ENCODE data around the gene HORMAD2.
A peak's percentile ranks its signal among the peaks of the same experiment; 100 is the strongest.

HORMAD2 gene

GRCh38 chr22:30217698-30218560 lies 137.7 kb downstream of the HORMAD2 start (continued):
- TF ChIP-seq ZNF350 (tag by site-specific recombination; IDR thresholded peaks at IDR 0.05) (no peak), GLI2 (tag by site-specific recombination; IDR thresholded peaks at IDR 0.05; ENCODE audit: borderline replicate concordance, low read depth) (no peak), ZNF544 (tag by site-specific recombination; IDR thresholded peaks at IDR 0.05) (no peak), ZNF555 (tag by site-specific recombination; conservative IDR thresholded peaks at IDR 0.05) (no peak), GLIS1 (tag by site-specific recombination; IDR thresholded peaks at IDR 0.05) (no peak), HOXD13 (CRISPR knock-in tag; IDR thresholded peaks at IDR 0.05; ENCODE audit: borderline replicate concordance) (no peak), ZNF155 (tag by site-specific recombination; IDR thresholded peaks at IDR 0.05) (no peak), FEZF1 (tag by site-specific recombination; IDR thresholded peaks at IDR 0.05) (no peak)

GRCh38 chr22:30219049-30219654 lies 138.9 kb downstream of the HORMAD2 start:
- POLR2A ChIA-PET, result interaction anchor here (1.1 kb wide), 1 partner anchor 14 kb away, joined by 3 read pairs; no protein-coding TSS in a partner anchor
- H3K36me3 ChIP-seq (ENCODE audit: control insufficient read depth in 2 of 2, insufficient read depth in 1 of 2, low read length in 2 of 2), result no peaks in the 10 kb centered on the region
- CTCF ChIA-PET, result no interaction called here
- no peaks in the 10 kb centered on the region for H3K9me3 ChIP-seq (ENCODE audit: control insufficient read depth, insufficient read depth, low read depth, low read length)
- H3K4me3 ChIP-seq (ENCODE audit: low read depth, low read length), result no peak overlapping the region
- H3K27ac ChIP-seq (ENCODE audit: extremely low read depth, low read depth, low read length), result no peak overlapping the region
- H3K4me1 ChIP-seq (ENCODE audit: control insufficient read depth, insufficient read depth, low read length), result peaks cover 3% of the 10 kb centered on the region; the same call in 1 of the 2 replicates
- TF ChIP-seq ZNF24 (tag by site-specific recombination; IDR thresholded peaks at IDR 0.05) (no peak), ZNF341 (tag by site-specific recombination; IDR thresholded peaks at IDR 0.05; ENCODE audit: low read depth) (peak; percentile 68), ZNF121 (tag by site-specific recombination; IDR thresholded peaks at IDR 0.05) (peak; percentile 81)

GRCh38 chr22:30219668-30220278 lies 139.5 kb downstream of the HORMAD2 start:
- POLR2A ChIA-PET, result no interaction called here
- no peak overlapping the region for H3K4me3 ChIP-seq (ENCODE audit: low read depth, low read length)
- H3K9me3 ChIP-seq (ENCODE audit: control insufficient read depth, insufficient read depth, low read depth, low read length), result no peaks in the 10 kb centered on the region
- TF ChIP-seq ZNF114 (tag by site-specific recombination; IDR thresholded peaks at IDR 0.05) (peak; percentile 32; the same call in 1 of the 2 replicates), ZNF626 (tag by site-specific recombination; IDR thresholded peaks at IDR 0.05) (no peak), ZNF596 (tag by site-specific recombination; IDR thresholded peaks at IDR 0.05) (peak; percentile 86), ZNF404 (tag by site-specific recombination; IDR thresholded peaks at IDR 0.05) (peak; percentile 33; the same call in 1 of the 2 replicates), SALL2 (tag by site-specific recombination; IDR thresholded peaks at IDR 0.05; ENCODE audit: borderline replicate concordance) (0 out of 2 replicates have a peak, but pooled peaks have one; percentile 24), ZNF366 (tag by site-specific recombination; conservative IDR thresholded peaks at IDR 0.05) (peak; percentile 99), ZNF473 (tag by site-specific recombination; IDR thresholded peaks at IDR 0.05) (no peak), ZXDB (tag by site-specific recombination; IDR thresholded peaks at IDR 0.05) (no peak), ZNF416 (tag by site-specific recombination; IDR thresholded peaks at IDR 0.05) (no peak), ZNF639 (tag by site-specific recombination; IDR thresholded peaks at IDR 0.05) (no peak), PRDM1 (tag by site-specific recombination; IDR thresholded peaks at IDR 0.05) (peak; percentile 94), WT1 (tag by site-specific recombination; IDR thresholded peaks at IDR 0.05) (no peak), ZBTB44 (tag by site-specific recombination; IDR thresholded peaks at IDR 0.05) (no peak)
- peaks cover 5% of the 10 kb centered on the region; the same call in 1 of the 2 replicates for H3K4me1 ChIP-seq (ENCODE audit: control insufficient read depth, insufficient read depth, low read length)
- no peak overlapping the region for H3K27ac ChIP-seq (ENCODE audit: extremely low read depth, low read depth, low read length)
- CTCF ChIA-PET, result interaction anchor here (0.8 kb wide), 1 partner anchor 112 kb away, joined by 3 read pairs; no protein-coding TSS in a partner anchor
- H3K36me3 ChIP-seq (ENCODE audit: control insufficient read depth in 2 of 2, insufficient read depth in 1 of 2, low read length in 2 of 2), result no peaks in the 10 kb centered on the region
